NCI-H510A (cell line): ENCODE results near the gene KDM4F.

Source experiments
- DNase-seq: peaks from one replicate; lab custom pipeline; 2025; lab: John Stamatoyannopoulos, UW

The KDM4F gene

GRCh38 chr11:95065336-95065735, 16.1 kb downstream of the KDM4F start:
- DNase-seq, result peak; percentile 29

DNA sequence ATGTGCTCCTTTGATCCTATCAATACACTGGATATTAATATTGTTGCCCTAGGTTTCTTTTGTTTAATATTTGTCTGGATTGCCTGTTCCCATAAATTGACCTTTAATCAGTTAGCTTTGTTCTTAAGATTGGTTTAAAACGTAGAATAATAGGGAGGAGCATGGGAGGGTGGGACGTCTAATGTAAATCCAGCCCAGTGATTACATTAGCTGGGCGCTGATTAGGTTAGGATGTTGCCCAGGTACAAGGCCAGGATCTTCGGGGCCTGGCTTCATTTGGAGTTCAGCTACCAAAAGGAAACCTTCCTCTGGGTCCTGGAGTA, 17.5 kb downstream of the KDM4F start, which contains the start of gene SRSF8:
SRSF8 (plus strand) TSS at position 204 of the 323 bp plus-strand sequence. CDS start 308 bp downstream, outside the sequence.
- peak; percentile 78 for DNase-seq

- DNase-seq, result peak; percentile 78
Observed at GRCh38 chr11:95067039-95067840, 18.0 kb downstream of the KDM4F start.

DNA sequence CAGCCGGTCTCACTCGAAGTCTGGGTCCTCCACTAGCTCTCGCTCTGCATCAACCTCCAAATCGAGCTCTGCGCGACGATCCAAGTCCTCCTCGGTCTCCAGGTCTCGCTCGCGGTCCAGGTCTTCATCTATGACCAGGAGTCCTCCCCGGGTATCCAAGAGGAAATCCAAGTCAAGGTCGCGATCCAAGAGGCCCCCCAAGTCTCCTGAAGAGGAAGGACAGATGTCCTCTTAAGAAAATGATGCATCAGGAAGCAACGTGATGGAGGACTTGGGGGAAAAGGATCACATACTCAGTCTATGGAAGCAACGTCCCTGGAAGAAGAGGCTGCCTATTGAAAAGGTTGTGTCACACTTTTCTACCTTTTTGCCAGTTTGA, 18.6 kb downstream of the KDM4F start:
- DNase-seq, result no peak

- peak; percentile 85 for DNase-seq
Observed at GRCh38 chr11:95068549-95068948, 19.3 kb downstream of the KDM4F start.

GRCh38 chr11:95070471-95070870, 21.2 kb downstream of the KDM4F start:
- no peak for DNase-seq

DNA sequence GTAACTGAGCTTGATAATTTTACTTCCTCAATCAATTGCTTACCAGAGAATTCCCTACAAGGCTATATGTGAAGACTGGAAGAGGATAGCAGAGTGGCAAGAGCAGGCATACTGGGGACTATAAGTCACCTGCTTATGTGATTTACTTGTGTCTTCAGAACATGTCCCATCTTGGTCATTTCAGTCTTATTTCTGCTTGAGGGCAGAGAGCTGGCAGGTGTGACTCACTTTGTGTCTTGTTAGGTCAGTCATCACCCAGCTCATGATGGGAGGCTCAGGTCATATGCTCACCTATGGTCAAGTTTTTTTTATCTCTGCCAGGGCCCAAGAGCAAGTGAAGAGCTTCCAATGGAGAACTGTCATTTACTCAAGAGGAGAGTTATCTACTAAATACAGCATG, 23.7 kb downstream of the KDM4F start:
- no peak for DNase-seq

GRCh38 chr11:95074792-95075563, 25.8 kb downstream of the KDM4F start:
- peak; percentile 20 for DNase-seq

DNA sequence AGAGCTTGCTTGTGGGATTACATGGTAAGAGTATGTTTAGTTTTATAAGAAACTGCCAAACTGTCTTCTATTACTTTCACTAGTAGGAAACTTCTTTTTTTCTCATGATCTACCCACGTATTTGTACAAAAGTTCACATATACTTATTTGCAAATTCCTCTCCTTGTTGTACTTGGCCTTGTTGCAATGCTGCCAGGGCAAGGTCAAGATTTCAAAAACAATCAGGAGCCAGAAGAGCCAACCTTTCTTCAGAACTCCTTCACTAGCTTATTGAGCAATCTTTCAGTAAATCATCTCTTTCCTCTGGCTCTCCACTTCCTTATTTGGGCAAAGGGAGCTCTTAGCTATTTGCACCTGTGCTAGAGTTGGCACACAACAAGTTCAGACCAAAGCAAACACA, 27.2 kb downstream of the KDM4F start:
- no peak for DNase-seq

- no peak for DNase-seq
Observed at GRCh38 chr11:95076981-95077380, 27.8 kb downstream of the KDM4F start.

DNA sequence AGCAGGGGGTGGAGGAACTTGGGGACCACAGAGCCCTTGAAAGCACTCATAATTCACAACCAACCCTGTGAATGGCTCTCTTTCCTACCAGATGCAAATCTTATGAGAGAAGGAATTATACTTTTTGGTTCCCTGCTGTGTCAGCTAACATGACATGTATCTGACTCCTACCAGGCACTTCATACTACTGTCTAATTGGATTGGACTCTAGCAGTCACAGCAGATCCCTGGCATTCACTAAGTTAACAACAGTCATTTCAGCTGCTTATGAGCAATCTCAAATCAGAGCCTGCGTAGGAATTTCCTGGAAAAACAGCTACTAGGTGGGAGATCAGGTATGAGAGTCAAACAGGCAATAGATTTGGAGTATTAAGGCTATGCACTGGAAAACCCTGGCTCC, 29.3 kb downstream of the KDM4F start:
- DNase-seq, result no peak

- no peak for DNase-seq
Observed at GRCh38 chr11:95081010-95081409, 31.8 kb downstream of the KDM4F start.

GRCh38 chr11:95081412-95081811, 32.2 kb downstream of the KDM4F start:
- DNase-seq, result no peak

GRCh38 chr11:95082576-95083001, 33.4 kb downstream of the KDM4F start:
- DNase-seq, result no peak

DNA sequence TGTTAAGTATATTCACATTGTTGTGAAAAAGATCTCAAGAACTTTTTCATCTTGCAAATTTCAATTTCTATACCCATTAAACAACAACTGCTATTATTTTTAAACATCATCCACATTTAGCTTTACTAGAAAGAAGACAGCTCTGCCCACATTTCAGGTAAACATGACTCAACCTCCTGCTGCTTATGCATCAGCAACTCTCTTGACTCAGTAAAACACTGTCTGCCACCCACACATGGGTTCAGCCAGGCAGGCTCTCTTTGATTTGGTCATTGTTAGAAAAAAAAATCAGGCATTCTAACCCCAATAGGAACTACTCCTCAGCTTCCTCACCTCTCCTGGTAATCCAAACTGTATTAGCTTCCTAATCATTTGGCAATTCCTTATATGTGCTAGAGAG, 35.3 kb downstream of the KDM4F start:
- no peak for DNase-seq

DNA sequence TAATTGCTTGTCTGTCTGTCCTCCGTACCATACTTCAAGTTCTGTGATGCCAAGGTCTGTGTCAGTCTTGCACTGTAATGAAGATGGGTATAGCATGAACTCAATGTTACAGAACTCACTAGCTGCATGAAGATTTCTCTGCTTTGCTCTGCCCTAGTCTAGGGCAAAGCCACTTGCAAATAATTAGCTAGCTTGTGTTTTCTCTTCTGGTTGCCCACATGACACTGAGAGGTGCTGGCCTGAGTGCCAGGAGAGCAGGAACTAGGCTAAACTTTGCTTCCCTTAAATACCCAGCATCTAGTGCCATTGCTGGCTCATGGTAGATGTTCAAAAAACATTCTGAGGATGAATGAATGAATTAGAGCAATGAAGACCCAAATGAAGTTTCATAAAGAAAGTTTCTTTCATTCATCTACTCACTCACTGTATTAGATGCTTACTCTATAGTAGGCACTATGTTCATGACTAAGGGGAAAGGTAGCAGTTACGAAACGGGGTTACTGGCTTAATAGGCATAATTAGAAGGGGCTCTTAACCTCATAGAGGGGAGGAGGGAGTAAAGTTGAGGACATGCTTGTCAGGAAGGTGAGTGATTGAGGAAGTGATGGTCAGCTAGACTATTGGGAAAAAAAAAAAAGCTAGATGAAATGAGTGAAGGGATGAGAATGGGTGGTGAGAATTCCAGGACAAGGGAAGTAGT, 36.0 kb downstream of the KDM4F start:
- DNase-seq, result no peak

- DNase-seq, result no peak
Observed at GRCh38 chr11:95086151-95086550, 36.9 kb downstream of the KDM4F start.

DNA sequence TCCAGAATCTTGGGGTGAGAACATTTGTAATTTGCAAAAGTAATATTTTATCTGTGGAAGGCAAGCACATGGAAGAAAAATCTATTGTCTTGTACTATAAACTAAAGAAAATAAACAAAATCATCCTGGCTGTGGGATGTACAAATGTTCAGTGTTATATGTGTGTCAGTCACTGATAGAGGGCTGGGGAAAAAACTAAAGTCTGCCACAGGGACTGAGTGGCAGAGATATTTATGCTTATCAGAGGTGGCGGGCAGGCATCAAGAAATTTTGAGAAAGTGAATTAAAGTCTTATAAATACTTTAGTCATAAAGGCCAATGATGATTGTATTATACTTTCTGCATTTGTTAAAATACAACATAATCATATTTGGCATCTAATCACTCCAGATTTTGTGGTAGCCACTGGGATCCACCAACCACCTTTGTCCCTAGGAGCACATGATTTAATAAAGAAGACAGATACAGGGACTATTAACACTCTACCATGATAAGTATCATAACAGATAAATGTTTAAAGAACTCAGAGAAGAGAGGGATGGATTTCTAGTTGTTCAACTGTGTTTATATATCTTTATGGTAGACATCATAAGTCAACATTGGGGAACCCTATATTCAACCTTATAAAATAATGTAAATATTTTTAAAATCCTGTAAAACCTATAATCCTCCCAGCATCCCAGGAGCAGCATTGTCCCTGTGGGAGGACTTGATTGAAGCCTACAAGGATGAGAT, 37.8 kb downstream of the KDM4F start:
- DNase-seq, result no peak

DNA sequence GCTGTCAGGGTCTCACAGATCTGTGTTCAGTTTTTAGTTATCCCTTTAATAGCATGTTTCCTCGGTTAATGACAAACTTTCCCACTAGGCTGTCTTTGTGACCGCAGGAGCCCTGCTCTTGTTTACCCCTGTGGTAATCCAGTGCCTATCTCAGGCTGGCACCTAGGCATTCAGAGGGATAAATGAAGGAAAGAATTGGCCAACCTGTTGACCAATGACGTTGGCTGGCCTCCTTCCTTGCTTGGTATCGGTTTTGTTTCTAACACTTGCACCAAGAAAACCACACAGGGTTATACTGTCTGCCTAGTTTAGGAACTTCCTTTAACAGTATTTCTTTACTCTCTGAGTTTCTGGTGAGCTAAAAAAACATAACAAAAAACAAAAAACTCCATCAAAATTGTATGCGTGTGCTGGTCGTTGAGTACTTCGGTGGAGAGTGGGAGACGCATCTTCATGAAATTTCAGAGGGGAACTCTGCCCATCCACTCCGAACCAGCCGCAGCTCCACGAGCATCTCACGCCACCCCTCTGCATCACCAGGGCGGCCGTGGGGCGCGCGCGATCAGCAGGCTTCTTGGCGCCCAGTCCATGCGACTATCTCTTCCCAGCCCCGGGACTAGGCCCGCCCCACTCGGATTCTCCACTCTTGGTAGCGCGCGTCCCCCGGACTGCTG, 39.9 kb downstream of the KDM4F start:
- no peak for DNase-seq

DNA sequence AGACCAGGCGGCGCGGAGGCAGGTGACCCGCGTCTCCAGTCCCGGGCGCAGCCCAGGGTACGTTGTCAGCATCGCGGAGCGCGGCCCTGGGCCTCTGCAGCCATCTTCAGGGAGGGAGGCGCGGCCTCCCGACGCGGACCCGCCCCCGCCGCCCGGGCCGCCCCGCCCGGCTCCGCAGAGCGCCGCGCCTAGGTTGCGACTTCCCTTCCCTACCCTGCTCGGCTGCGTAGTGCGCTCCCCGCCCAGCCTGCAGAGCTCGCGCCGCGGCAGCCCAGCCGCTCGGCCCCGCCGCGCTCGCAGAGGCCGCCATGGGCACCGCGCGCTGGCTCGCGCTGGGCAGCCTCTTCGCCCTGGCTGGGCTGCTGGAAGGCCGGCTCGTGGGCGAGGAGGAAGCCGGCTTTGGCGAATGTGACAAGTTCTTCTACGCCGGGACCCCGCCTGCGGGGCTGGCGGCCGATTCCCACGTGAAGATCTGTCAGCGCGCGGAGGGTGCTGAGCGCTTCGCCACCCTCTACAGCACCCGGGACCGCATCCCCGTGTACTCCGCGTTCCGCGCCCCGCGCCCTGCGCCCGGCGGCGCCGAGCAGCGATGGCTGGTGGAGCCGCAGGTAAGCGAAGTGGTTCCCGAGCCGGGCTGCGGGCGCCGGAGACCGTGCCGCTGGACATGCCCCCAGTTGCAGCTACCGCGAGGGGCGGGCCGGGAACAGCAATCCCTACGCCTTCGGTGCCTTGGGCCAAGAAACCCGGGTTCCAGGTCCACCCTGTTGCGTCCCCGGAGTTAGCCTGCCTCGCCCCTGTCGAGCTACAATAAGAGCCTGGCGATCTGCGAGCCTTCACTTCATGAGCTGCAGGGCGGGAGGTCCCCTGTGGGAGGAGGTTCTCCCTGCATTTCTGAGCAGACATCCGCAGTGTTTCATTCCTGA, 40.7 kb downstream of the KDM4F start, which contains the start of gene ENDOD1:
ENDOD1 (plus strand) TSS at position 227 of the 923 bp plus-strand sequence; CDS start at position 309, 82 bp downstream.
- peak; percentile 49 for DNase-seq
